HUES64 (cell line): ENCODE measurements around the gene SLC9A9.

Experiments used
- H3K27ac ChIP-seq: 2 replicates; pipeline ENCODE4 v1.7.0; 2013; ENCODE audit warnings: low read depth, low read length, inconsistent platforms
- H3K27me3 ChIP-seq: 2 replicates; pipeline ENCODE4 v1.6.1; 2013; ENCODE audit warnings: mild to moderate bottlenecking, low read length; ENCODE audit not compliant: insufficient read depth
- H3K36me3 ChIP-seq: 2 replicates; pipeline ENCODE4 v1.6.1; 2013; ENCODE audit warnings: mild to moderate bottlenecking, low read length; ENCODE audit not compliant: insufficient read depth
- H3K4me1 ChIP-seq: 2 replicates; pipeline ENCODE4 v1.6.1; 2013; ENCODE audit warnings: mild to moderate bottlenecking, low read length, moderate library complexity; ENCODE audit not compliant: insufficient read depth
- H3K4me3 ChIP-seq: 2 replicates; pipeline ENCODE4 v1.5.1; 2013; ENCODE audit warnings: mild to moderate bottlenecking, low read length, moderate library complexity
- H3K9ac ChIP-seq: 2 replicates; pipeline ENCODE4 v1.6.1; 2013; ENCODE audit warnings: mild to moderate bottlenecking, low read depth, low read length
- H3K9me3 ChIP-seq: 2 replicates; pipeline ENCODE4 v1.6.1; 2013; ENCODE audit warnings: low read depth, low read length; ENCODE audit not compliant: insufficient read depth
- WGBS: fragments of 150-250, 120-280 bp; methylation state at CpG from one replicate; pipeline ENCODE4 v1.1.7; 2013; ENCODE audit warnings: missing lambda C conversion rate; 5-methylcytosine and 5-hydroxymethylcytosine counted together

SLC9A9 gene

DNA sequence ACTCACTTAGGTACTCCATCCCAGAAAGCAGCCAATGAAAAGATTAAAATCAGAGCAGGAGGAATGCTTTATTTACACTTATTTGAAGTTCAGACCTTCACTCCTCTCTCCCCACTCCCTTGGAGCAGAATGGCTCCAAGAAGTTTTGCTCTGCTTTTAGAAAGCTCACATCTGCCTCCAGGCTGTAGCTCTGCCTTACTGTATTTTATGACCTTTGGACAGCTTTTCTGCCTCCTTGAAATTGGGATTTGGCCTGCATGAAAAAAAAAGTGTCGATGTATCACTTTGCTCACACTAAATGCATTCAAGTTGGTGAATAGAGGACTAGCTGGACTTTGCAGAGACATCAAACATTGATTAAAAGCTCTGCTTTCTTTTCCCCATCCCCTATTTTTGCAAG, 95.3 kb downstream of the SLC9A9 start:
- Histone ChIP-seq H3K4me3 (no peak overlapping the region), H3K4me1 (no peaks in the 10 kb centered on the region), H3K9me3 (no peaks in the 10 kb centered on the region), H3K36me3 (no peaks in the 10 kb centered on the region), H3K9ac (no peak overlapping the region), H3K27ac (no peak overlapping the region), H3K27me3 (no peaks in the 10 kb centered on the region)
- WGBS, result 86% methylated on average over 1 of the region's 1 CpG

GRCh38 chr3:143751643-143752178, 96.6 kb downstream of the SLC9A9 start:
- Histone ChIP-seq H3K27ac (no peak overlapping the region), H3K27me3 (no peaks in the 10 kb centered on the region), H3K9me3 (no peaks in the 10 kb centered on the region), H3K4me3 (no peak overlapping the region), H3K4me1 (no peaks in the 10 kb centered on the region), H3K9ac (no peak overlapping the region), H3K36me3 (no peaks in the 10 kb centered on the region)
- WGBS, result 95% methylated on average over 3 of the region's 4 CpGs

DNA sequence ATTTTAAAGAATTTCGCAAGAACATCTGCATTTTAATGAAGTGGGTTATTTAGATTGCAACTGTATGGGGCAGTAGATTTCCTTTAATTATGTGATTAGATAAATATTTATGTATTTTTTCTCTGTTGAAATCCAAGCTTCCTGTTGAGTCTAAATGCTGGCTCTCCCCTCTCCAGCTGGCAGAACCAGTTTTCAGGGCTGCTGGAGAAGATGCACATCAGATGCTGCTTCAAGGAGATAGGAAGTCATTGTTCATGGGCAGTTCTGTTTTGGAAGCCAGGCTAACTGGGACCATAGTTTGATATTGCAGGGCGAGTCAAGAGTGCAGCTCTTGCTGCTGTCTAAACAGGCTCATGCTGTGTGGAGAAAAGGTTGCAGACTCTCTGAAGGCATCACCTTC, 97.4 kb downstream of the SLC9A9 start:
- H3K36me3 ChIP-seq, result no peaks in the 10 kb centered on the region
- WGBS, result 97% methylated on average over 2 of the region's 2 CpGs
- H3K4me3 ChIP-seq, result no peak overlapping the region
- no peaks in the 10 kb centered on the region for H3K4me1 ChIP-seq
- no peaks in the 10 kb centered on the region for H3K9me3 ChIP-seq
- no peak overlapping the region for H3K27ac ChIP-seq
- no peaks in the 10 kb centered on the region for H3K27me3 ChIP-seq
- H3K9ac ChIP-seq, result no peak overlapping the region

DNA sequence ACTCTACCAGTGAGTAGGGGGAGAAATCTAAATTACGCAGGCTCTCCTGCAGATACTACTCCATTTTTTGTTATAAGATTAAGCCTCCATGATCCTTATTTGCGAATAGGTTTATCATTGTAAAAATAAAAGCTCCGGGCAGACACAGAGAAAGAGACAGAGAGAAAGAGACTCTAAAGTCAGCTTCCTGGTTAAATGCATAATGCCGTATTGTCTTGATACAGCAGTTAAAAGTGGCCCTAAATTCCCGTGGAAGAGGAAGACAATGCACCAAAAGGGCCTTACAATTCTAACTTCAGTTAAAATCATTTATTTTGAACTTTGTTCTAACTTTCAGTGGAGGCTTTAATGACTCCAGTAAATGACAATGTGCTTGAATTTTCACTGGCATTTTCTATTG, 98.3 kb downstream of the SLC9A9 start:
- H3K27me3 ChIP-seq, result no peaks in the 10 kb centered on the region
- H3K4me1 ChIP-seq, result no peaks in the 10 kb centered on the region
- H3K36me3 ChIP-seq, result no peaks in the 10 kb centered on the region
- no peak overlapping the region for H3K27ac ChIP-seq
- WGBS, result 89% methylated on average over 4 of the region's 5 CpGs
- no peak overlapping the region for H3K4me3 ChIP-seq
- no peak overlapping the region for H3K9ac ChIP-seq
- no peaks in the 10 kb centered on the region for H3K9me3 ChIP-seq

GRCh38 chr3:143737065-143737464, 111.2 kb downstream of the SLC9A9 start:
- WGBS, result 93% methylated on average over 2 of the region's 2 CpGs
- H3K36me3 ChIP-seq, result no peaks in the 10 kb centered on the region
- H3K4me1 ChIP-seq, result no peaks in the 10 kb centered on the region
- no peak overlapping the region for H3K9ac ChIP-seq
- no peaks in the 10 kb centered on the region for H3K27me3 ChIP-seq
- no peak overlapping the region for H3K4me3 ChIP-seq
- no peak overlapping the region for H3K27ac ChIP-seq
- H3K9me3 ChIP-seq, result no peaks in the 10 kb centered on the region

DNA sequence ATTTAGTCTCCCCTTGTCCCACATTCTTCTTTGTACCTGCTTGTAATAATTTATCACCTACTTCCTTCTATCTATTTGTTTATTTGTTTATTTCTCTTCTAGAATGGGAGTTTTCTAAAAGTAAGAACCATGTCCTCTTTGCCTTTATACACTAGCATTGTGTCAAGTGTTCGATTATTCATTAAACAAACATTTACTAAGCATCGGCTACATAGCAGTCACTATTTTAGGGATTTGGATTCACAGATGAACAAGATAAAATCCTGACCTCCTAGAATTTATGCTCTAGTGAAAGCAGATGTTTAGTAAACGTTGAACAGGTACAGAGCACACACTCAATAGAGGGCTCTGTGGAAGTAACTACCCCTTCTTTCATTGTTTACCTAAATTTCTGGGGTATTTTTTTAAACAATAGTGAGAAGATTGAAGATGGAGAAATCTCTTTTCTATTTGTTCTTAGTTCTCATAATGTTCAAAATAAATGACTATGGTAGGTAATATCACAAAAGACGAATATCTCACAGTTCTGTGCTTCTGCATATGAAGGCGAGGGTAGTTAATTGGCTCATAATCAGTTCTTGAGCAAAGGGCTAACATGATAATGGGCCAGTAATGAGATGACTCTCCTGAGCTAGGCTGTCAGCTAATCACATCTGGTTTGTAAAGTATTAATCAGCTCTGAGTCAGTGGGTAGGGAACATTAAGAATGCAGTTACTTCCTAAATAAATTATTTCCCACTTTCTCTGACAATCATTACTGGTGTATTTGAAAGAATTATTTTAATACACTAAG, 111.9 kb downstream of the SLC9A9 start:
- Histone ChIP-seq H3K9ac (no peak overlapping the region), H3K4me1 (no peaks in the 10 kb centered on the region), H3K27ac (no peak overlapping the region), H3K36me3 (no peaks in the 10 kb centered on the region), H3K4me3 (no peak overlapping the region), H3K9me3 (no peaks in the 10 kb centered on the region), H3K27me3 (no peaks in the 10 kb centered on the region)
- 81% methylated on average over 5 of the region's 5 CpGs for WGBS

- Histone ChIP-seq H3K27ac (no peak overlapping the region), H3K9me3 (no peaks in the 10 kb centered on the region), H3K4me1 (no peaks in the 10 kb centered on the region), H3K27me3 (no peaks in the 10 kb centered on the region), H3K9ac (no peak overlapping the region), H3K4me3 (no peak overlapping the region), H3K36me3 (no peaks in the 10 kb centered on the region)
- 93% methylated on average over 2 of the region's 2 CpGs for WGBS
Observed at GRCh38 chr3:143731776-143732175, 116.5 kb downstream of the SLC9A9 start.

GRCh38 chr3:143731320-143731719, 116.9 kb downstream of the SLC9A9 start:
- no peak overlapping the region for H3K27ac ChIP-seq
- no peak overlapping the region for H3K4me3 ChIP-seq
- no peak overlapping the region for H3K9ac ChIP-seq
- H3K36me3 ChIP-seq, result no peaks in the 10 kb centered on the region
- 100% methylated on average over 1 of the region's 1 CpG for WGBS
- no peaks in the 10 kb centered on the region for H3K27me3 ChIP-seq
- no peaks in the 10 kb centered on the region for H3K4me1 ChIP-seq
- H3K9me3 ChIP-seq, result no peaks in the 10 kb centered on the region

- no peak overlapping the region for H3K27ac ChIP-seq
- H3K4me3 ChIP-seq, result no peak overlapping the region
- no peaks in the 10 kb centered on the region for H3K9me3 ChIP-seq
- no peak overlapping the region for H3K9ac ChIP-seq
- no peaks in the 10 kb centered on the region for H3K27me3 ChIP-seq
- no peaks in the 10 kb centered on the region for H3K4me1 ChIP-seq
- WGBS, result 100% methylated on average over 1 of the region's 3 CpGs
- H3K36me3 ChIP-seq, result no peaks in the 10 kb centered on the region
Observed at GRCh38 chr3:143727391-143727790, 120.9 kb downstream of the SLC9A9 start.

DNA sequence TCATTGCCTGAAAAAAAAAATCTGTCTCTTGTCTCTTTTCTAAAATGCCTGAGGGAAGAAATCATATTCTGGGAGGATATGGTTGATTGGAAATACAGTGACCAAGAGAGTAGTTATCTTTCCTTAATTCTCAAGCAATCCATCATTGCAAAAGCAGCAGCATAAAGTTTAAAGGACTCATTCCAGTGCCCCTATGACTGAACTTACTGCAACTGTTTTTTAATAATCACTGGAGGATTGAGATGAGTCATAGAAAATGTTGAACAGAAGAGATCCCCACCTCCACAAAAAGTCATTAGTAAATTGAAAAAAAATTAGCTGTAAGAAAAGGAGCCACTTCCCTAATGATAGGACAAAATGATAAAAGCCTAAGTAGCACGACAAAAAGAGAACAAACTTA, 121.5 kb downstream of the SLC9A9 start:
- Histone ChIP-seq H3K9ac (no peak overlapping the region), H3K36me3 (no peaks in the 10 kb centered on the region), H3K27ac (no peak overlapping the region), H3K9me3 (no peaks in the 10 kb centered on the region), H3K27me3 (no peaks in the 10 kb centered on the region), H3K4me1 (no peaks in the 10 kb centered on the region), H3K4me3 (no peak overlapping the region)
- no CpG with 5 or more reads among the region's 1 CpG for WGBS

GRCh38 chr3:143720381-143720780, 127.9 kb downstream of the SLC9A9 start:
- H3K36me3 ChIP-seq, result no peaks in the 10 kb centered on the region
- H3K9me3 ChIP-seq, result no peaks in the 10 kb centered on the region
- WGBS, result 93% methylated on average over 2 of the region's 2 CpGs
- no peak overlapping the region for H3K4me3 ChIP-seq
- no peak overlapping the region for H3K9ac ChIP-seq
- no peaks in the 10 kb centered on the region for H3K27me3 ChIP-seq
- peaks cover 4% of the 10 kb centered on the region; the same call in 1 of the 2 replicates for H3K4me1 ChIP-seq
- H3K27ac ChIP-seq, result no peak overlapping the region
